ENCODE results near the gene METTL2B.

- TF ChIP-seq PREB (CRISPR knock-in tag; IDR thresholded peaks at IDR 0.05; ENCODE audit: borderline replicate concordance): no peak
- no peak for TF ChIP-seq CTCF (IDR thresholded peaks at IDR 0.05)
These were observed 24.0 kb upstream of the METTL2B start for GRCh38 chr7:128452552-128452951.
